Caco-2 (cell line): Measurements from ENCODE around the gene KPNA6. TPM values are rescaled to one million over a fixed set of nuclear protein-coding genes. Genes with fewer than 3 reads are reported as not detected.

Source experiments
- BruUV-seq: library from RNA; stranded (reverse); fragments of 400-500 nt; replicated peaks from 2 replicates; lab custom pipeline; 2021; lab: Mats Ljungman, UMichigan
- CTCF ChIA-PET: fragments of 300-600 bp; sonication (Branson Sonifier 250); formaldehyde crosslinking; loops from one replicate; lab custom pipeline; 2022; ENCODE audit warnings: antibody characterized with exemption; lab: Charles Lee
- POLR2A ChIA-PET: fragments of 300-600 bp; sonication (Branson Sonifier 250); formaldehyde crosslinking; loops from one replicate; lab custom pipeline; 2022; ENCODE audit warnings: antibody characterized with exemption; lab: Charles Lee
- DNase-seq, 2 experiments: peaks; one replicate each; pipeline versions ENCODE4 v3.0.0 to v3.0.0-alpha.2; 2020 to 2022
- H3K27me3 ChIP-seq: replicated peaks from 2 replicates; pipeline ENCODE4 v1.6.0; 2011; ENCODE audit warnings: low read length; ENCODE audit not compliant: control insufficient read depth, insufficient read depth
- H3K36me3 ChIP-seq: 2 replicates; pipeline ENCODE4 v1.5.1; 2011; ENCODE audit warnings: low read length; ENCODE audit not compliant: control insufficient read depth, insufficient read depth
- H3K4me1 ChIP-seq: fragments of 250-450 bp; sonication (Bioruptor Pico); 2 replicates; pipeline ENCODE4 v1.5.1; 2020; ENCODE audit warnings: mild to moderate bottlenecking
- H3K4me3 ChIP-seq: 2 replicates; pipeline ENCODE4 v1.5.1; 2011; ENCODE audit warnings: low read depth, mild to moderate bottlenecking, control low read depth, low read length
- H3K9me3 ChIP-seq: fragments of 250-450 bp; sonication (Bioruptor Pico); 2 replicates; pipeline ENCODE4 v1.5.1; 2020; ENCODE audit warnings: mild to moderate bottlenecking, moderate library complexity
- H3K27ac Mint-ChIP-seq: one replicate; pipeline ENCODE4 v1.8.0; 2022; ENCODE audit warnings: mixed read lengths; ENCODE audit not compliant: unreplicated experiment
- H3K27me3 Mint-ChIP-seq: one replicate; pipeline ENCODE4 v1.8.0; 2022; ENCODE audit warnings: mixed read lengths; ENCODE audit not compliant: insufficient read depth, unreplicated experiment
- H3K36me3 Mint-ChIP-seq: one replicate; pipeline ENCODE4 v1.8.0; 2022; ENCODE audit warnings: mild to moderate bottlenecking, mixed read lengths; ENCODE audit not compliant: insufficient read depth, unreplicated experiment
- H3K4me1 Mint-ChIP-seq: one replicate; pipeline ENCODE4 v1.8.0; 2022; ENCODE audit warnings: low read depth, mixed read lengths; ENCODE audit not compliant: unreplicated experiment
- H3K4me3 Mint-ChIP-seq: one replicate; pipeline ENCODE4 v1.8.0; 2022; ENCODE audit warnings: mild to moderate bottlenecking, moderate library complexity, mixed read lengths; ENCODE audit not compliant: unreplicated experiment
- H3K9me3 Mint-ChIP-seq: one replicate; pipeline ENCODE4 v1.8.0; 2022; ENCODE audit warnings: mixed read lengths; ENCODE audit not compliant: unreplicated experiment
- CTCF ChIP-seq, 2 experiments: fragments of 200-600 bp in 1 of 2; IDR thresholded peaks; 1 replicate in 1 of 2; 2 replicates in 1 of 2; pipeline versions ENCODE4 v1.5.1 to v1.8.0; 2011 to 2022; ENCODE audit warnings: antibody characterized with exemption in 1 of 2, control low read depth in 1 of 2, inconsistent platforms in 1 of 2, low read depth in 1 of 2, low read length in 1 of 2, mild to moderate bottlenecking in 1 of 2, moderate library complexity in 1 of 2; ENCODE audit not compliant: insufficient read depth in 1 of 2, severe bottlenecking in 1 of 2, unreplicated experiment in 1 of 2
- intact Hi-C: fragments of 100-400 bp; cut with micrococcal nuclease; formaldehyde crosslinking; loops from one replicate; pipeline ENCODE4 v1.10.0; 2022; ENCODE audit not compliant: unreplicated experiment
- total RNA-seq: library from RNA; stranded (reverse); gene quantifications from 2 replicates; pipeline ENCODE4 v1.2.3, GENCODE V29; 2022

KPNA6 gene
- total RNA-seq, 1 experiment from 2014 or later: 52.8 TPM

- ChIA-PET CTCF (interaction anchor here (0.7 kb wide), 1 partner anchor 409 kb away, joined by 3 read pairs; no protein-coding TSS in a partner anchor), POLR2A (no interaction called here)
- Histone ChIP-seq H3K4me3 (no peak overlapping the region), H3K9me3 (no peaks in the 10 kb centered on the region), H3K36me3 (no peaks in the 10 kb centered on the region), H3K27me3 (no peaks in the 10 kb centered on the region), H3K4me1 (peaks cover 4% of the 10 kb centered on the region; the same call in 1 of the 2 replicates)
- DNase-seq: no peak
- no peaks in the 10 kb centered on the region for H3K9me3 Mint-ChIP-seq
- H3K4me1 Mint-ChIP-seq: no peaks in the 10 kb centered on the region
- no peak for TF ChIP-seq CTCF (IDR thresholded peaks at IDR 0.05; ENCODE audit: insufficient read depth in 1 of 2, low read depth in 1 of 2, low read length in 1 of 2, severe bottlenecking in 1 of 2, unreplicated experiment in 1 of 2)
- intact Hi-C loops: no loop called here
- BruUV-seq: no TSS peak
- H3K27me3 Mint-ChIP-seq: no peaks in the 10 kb centered on the region
- H3K36me3 Mint-ChIP-seq: peaks cover 47% of the 10 kb centered on the region
- H3K27ac Mint-ChIP-seq: no peak overlapping the region
- no peak overlapping the region for H3K4me3 Mint-ChIP-seq
These were observed 90.0 kb downstream of the KPNA6 start for GRCh38 chr1:32197837-32198236.

- ChIA-PET CTCF (no interaction called here), POLR2A (no interaction called here)
- Mint-ChIP-seq H3K4me1 (no peaks in the 10 kb centered on the region), H3K36me3 (peaks cover 42% of the 10 kb centered on the region), H3K27me3 (no peaks in the 10 kb centered on the region), H3K4me3 (no peak overlapping the region), H3K27ac (no peak overlapping the region), H3K9me3 (no peaks in the 10 kb centered on the region)
- no TSS peak for BruUV-seq
- H3K9me3 ChIP-seq: no peaks in the 10 kb centered on the region
- DNase-seq: no peak
- no peaks in the 10 kb centered on the region for H3K27me3 ChIP-seq
- H3K36me3 ChIP-seq: no peaks in the 10 kb centered on the region
- no peak overlapping the region for H3K4me3 ChIP-seq
- intact Hi-C loops: no loop called here
- H3K4me1 ChIP-seq: peaks cover 4% of the 10 kb centered on the region; the same call in 1 of the 2 replicates
- no peak for TF ChIP-seq CTCF (IDR thresholded peaks at IDR 0.05; ENCODE audit: insufficient read depth in 1 of 2, low read depth in 1 of 2, low read length in 1 of 2, severe bottlenecking in 1 of 2, unreplicated experiment in 1 of 2)
These were observed 90.6 kb downstream of the KPNA6 start for GRCh38 chr1:32198237-32199042.

GRCh38 chr1:32199043-32199716, 91.3 kb downstream of the KPNA6 start:
- intact Hi-C loops: no loop called here
- H3K36me3 Mint-ChIP-seq: peaks cover 34% of the 10 kb centered on the region
- H3K4me3 ChIP-seq: no peak overlapping the region
- no peaks in the 10 kb centered on the region for H3K9me3 ChIP-seq
- ChIA-PET CTCF (interaction anchor here (1.1 kb wide), 1 partner anchor 41 kb away, joined by 5 read pairs; no protein-coding TSS in a partner anchor), POLR2A (interaction anchor here (0.6 kb wide), 1 partner anchor 38 kb away, joined by 5 read pairs; no protein-coding TSS in a partner anchor)
- H3K4me3 Mint-ChIP-seq: no peak overlapping the region
- no peak overlapping the region for H3K27ac Mint-ChIP-seq
- peaks cover 4% of the 10 kb centered on the region; the same call in 1 of the 2 replicates for H3K4me1 ChIP-seq
- no peak for TF ChIP-seq CTCF (IDR thresholded peaks at IDR 0.05; ENCODE audit: insufficient read depth in 1 of 2, low read depth in 1 of 2, low read length in 1 of 2, severe bottlenecking in 1 of 2, unreplicated experiment in 1 of 2)
- no peak for DNase-seq
- no TSS peak for BruUV-seq
- no peaks in the 10 kb centered on the region for H3K4me1 Mint-ChIP-seq
- H3K27me3 Mint-ChIP-seq: no peaks in the 10 kb centered on the region
- H3K27me3 ChIP-seq: no peaks in the 10 kb centered on the region
- H3K9me3 Mint-ChIP-seq: no peaks in the 10 kb centered on the region
- no peaks in the 10 kb centered on the region for H3K36me3 ChIP-seq
